Epidermal melanocyte (primary cell): ENCODE measurements around the gene FBXW9.
"Not testable (repeated sequence)": the region's sequence is repeated elsewhere in the genome, so short reads cannot be mapped to it uniquely, and the experiment has no call there.

Experiments
- DNase-seq: peaks from one replicate; pipeline ENCODE4 v3.0.0; 2011; ENCODE audit warnings: low spot score; ENCODE audit not compliant: insufficient read length

FBXW9 gene

GRCh38 chr19:12656899-12657571 lies 39.4 kb downstream of the FBXW9 start:
- DNase-seq: no peak

GRCh38 chr19:12655546-12655945 lies 40.9 kb downstream of the FBXW9 start:
- DNase-seq: no peak

DNA sequence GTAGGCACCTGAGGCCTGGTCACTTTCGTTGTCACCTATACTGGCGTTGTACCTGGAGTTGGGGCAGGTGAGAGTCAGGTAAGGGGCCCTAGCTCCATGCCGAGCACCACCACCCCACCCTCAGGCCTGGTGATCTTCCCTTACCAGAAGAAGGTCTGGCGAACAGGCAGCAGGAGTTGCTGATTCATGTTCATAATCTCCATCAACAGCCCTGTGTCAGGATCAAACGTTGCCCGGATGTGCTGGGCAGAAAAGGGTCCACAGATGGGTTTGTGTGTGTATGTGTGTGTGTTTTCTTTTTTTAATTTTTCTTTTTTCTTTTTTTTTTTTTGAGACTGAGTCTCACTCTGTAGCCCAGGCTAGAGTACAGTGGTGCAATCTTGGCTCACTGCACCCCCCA lies 44.2 kb downstream of the FBXW9 start:
- DNase-seq: no peak

DNA sequence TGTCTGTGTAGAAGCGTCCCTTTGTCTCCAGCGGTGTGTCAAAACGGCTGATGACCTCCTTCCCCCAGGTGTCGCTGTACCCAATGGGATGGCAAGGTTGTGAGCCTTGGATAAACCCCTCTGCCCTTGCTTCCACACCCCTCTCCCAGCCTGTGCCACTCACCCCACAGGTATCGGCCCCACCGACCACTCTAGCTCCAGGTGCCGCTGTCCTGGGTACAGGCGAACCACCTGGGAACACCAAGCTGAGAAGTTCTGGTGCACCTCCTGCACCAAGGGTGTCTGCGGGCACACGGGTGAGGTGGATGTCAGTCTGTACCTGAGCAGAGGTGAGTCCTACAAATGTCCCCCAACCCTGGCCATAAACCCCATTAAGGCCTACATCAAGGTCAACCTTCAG lies 46.5 kb downstream of the FBXW9 start:
- DNase-seq: no peak

GRCh38 chr19:12648088-12648487 lies 48.3 kb downstream of the FBXW9 start:
- DNase-seq: no peak

DNA sequence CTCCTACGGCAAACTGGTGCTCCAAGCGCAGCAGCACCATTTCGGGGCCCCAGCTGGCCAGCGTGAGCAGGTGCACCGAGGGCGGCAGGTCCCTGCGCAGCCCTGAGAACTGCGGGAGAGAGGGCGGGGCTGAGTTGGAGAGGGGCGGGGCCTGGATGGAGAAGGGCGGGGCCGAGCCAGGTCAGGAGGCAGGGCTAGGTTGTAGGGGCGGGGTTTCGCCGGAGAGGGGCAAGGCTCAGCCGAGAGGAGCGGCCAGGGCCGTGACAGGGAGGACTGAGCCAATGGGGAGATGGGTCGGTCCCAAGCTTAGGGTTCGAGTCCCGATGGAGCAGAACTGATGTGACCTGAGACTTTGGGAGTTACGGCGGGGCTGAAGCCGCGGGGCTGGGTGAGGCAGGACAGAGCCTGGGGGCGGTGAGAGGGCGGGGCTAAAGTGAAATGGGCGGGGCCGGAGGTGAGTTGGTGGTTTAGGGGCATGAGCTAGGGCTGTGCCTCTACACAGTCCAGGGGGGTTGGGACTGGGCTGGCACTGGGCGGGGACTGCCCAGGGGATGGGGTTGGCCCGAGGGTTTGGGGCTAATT lies 48.9 kb downstream of the FBXW9 start:
- DNase-seq: no peak

DNA sequence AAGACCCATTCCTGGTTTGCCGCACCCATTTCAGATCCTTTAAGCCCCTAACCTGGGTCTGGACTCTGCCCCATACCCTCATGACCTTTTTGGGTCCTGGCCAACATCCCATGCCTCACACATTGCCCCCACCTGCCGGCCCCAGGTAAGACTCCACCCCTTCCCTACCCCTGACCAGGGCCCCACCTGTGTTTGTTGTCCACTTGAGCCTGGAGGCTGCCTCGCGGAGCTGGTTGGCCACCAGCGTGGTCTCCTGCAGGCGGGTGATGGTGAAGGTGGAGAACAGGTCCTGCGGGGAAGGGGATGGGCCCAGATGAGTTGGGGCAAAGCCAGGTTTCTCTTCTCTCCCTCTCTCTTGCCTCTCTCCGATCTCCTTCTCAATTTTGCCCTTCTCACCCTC lies 49.4 kb downstream of the FBXW9 start:
- no peak for DNase-seq

GRCh38 chr19:12646551-12646950 lies 49.9 kb downstream of the FBXW9 start:
- no peak for DNase-seq

DNA sequence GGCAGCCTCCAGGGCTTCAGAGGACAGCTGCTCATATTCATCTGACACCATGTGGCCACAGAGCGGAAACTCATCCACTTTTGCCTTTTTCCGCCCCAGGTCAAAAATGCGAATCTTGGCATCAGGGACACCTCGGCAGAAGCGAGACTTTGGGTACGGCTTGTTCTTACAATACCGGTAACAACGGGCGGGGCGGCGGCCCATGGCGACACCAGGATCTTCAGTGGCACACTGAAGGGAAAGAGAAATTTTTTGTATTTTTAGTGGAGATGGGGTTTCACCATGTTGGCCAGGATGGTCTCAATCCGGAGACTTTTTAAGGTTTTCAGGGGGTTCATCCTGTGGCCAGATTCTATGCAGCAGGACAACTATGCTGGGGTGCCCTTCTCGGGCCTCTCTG lies 52.7 kb downstream of the FBXW9 start:
- DNase-seq: not testable (repeated sequence)

DNA sequence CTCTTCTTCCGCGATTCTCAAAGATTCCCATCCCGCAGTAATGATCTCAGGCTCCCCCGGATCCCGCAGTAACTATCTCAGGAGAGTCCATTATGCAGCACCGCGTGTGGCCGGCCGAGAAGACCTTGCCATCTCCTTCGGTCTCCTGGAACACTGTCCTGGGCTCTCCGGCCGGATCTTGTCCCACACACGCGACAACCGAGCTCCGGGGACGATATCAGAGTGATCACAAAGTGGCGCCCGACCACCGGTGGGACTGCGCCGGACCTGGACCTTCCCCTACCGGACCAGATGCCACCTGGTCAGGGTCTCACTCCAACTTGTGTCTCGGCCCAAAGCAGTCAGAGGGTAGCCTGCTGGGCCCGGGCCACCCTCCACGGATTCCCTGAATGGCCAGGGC lies 53.9 kb downstream of the FBXW9 start:
- DNase-seq: no peak

DNA sequence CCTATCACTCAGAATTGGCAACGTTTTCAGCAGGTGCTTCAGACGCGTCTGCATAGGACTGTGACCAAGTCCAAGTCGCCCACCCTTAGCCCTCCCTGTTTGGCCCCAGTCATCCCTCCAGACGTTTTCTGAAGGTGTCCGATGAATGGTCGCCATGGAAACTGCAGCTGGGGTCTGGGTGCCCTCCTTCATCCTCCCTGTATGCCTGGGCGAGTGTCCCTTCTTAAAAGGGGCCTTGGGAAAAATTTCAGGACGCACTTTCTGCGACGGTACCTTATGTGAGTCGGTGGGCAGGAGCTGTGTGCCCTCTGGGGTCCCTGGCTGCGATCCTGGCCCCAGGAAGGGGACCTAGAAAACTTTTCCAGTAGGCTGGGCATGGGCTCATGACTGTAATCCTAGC lies 55.0 kb downstream of the FBXW9 start:
- no peak for DNase-seq

DNA sequence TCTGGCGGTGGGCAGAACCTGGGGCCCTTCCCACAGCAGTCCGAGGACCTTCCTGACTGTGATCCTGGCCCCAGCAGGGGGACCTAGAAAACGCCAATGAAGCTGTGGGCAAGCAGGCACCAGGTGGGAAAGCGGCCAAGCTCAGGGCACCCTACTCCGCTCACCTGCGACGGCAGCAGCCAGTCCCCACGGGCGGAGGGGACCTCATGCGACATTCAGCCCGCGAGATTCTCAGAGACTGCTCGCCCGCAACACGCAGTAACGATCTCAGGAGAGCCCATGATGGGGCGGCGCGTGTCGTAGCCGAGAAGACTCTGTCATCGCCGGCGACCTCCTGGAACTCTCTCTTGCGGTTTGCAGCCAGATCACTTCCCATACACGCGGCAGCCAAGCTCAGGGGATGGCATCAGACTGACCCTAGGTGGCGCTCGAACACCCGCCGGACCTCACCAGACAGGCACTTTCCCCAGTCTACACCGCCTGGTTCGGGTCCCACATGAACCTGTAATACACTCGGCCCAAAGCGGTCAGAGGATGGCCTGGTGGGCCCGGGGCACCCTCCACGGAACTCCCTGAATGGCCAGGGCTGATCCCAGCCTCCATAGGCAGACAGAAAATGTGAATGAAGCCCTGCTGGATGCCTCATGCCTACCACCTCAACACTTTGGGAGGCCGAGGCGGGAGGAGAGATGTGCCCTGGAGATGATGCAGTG lies 56.4 kb downstream of the FBXW9 start:
- DNase-seq: peak; percentile 75
